Natural killer cell treated with Interleukin-12 subunit alpha and Interleukin-12 subunit beta and Interleukin-15 and Interleukin-18, amount 100 ng/mL, for 72 hours (primary cell): ENCODE measurements around the gene NFKB2. TPM values are rescaled to one million over a fixed set of nuclear protein-coding genes. Genes with fewer than 3 reads are reported as not detected.

ENCODE experiments used
- ATAC-seq, 2 donors: fragments of 150-1000 bp; cut with Tn5 transposase in 1 of 2; sonication (Bioruptor Pico), chemical (Tn5 transposase) in 1 of 2; 2 replicates each; pipeline ENCODE4 v1.10.0; 2021
- DNase-seq: peaks from one replicate; pipeline ENCODE4 v3.0.0; 2022; ENCODE audit warnings: low spot score
- H3K27ac Mint-ChIP-seq, 2 donors: 1 replicate in 1 of 2; 2 replicates in 1 of 2; pipeline ENCODE4 v1.8.0; 2022; ENCODE audit warnings: mixed read lengths in 2 of 2, mild to moderate bottlenecking in 1 of 2, moderate library complexity in 1 of 2
- H3K27me3 Mint-ChIP-seq, 2 donors: 1 replicate in 1 of 2; 2 replicates in 1 of 2; pipeline ENCODE4 v1.8.0; 2022; ENCODE audit warnings: mixed read lengths in 2 of 2
- H3K36me3 Mint-ChIP-seq: one replicate; pipeline ENCODE4 v1.8.0; 2022; ENCODE audit warnings: mixed read lengths
- H3K4me1 Mint-ChIP-seq, 2 donors: 1 replicate in 1 of 2; 2 replicates in 1 of 2; pipeline ENCODE4 v1.8.0; 2022; ENCODE audit warnings: low read depth in 2 of 2, mixed read lengths in 2 of 2, mild to moderate bottlenecking in 1 of 2
- H3K4me3 Mint-ChIP-seq: one replicate; pipeline ENCODE4 v1.8.0; 2022; ENCODE audit warnings: mixed read lengths
- H3K9me3 Mint-ChIP-seq: 2 replicates; pipeline ENCODE4 v1.8.0; 2022; ENCODE audit warnings: mixed read lengths
- total RNA-seq, 2 donors: library from RNA; stranded (reverse); gene quantifications; one replicate each; pipeline ENCODE4 v1.2.3, GENCODE V29; 2022

The NFKB2 gene
- total RNA-seq: 100 to 1,000 TPM; 370 to 522 TPM

DNA sequence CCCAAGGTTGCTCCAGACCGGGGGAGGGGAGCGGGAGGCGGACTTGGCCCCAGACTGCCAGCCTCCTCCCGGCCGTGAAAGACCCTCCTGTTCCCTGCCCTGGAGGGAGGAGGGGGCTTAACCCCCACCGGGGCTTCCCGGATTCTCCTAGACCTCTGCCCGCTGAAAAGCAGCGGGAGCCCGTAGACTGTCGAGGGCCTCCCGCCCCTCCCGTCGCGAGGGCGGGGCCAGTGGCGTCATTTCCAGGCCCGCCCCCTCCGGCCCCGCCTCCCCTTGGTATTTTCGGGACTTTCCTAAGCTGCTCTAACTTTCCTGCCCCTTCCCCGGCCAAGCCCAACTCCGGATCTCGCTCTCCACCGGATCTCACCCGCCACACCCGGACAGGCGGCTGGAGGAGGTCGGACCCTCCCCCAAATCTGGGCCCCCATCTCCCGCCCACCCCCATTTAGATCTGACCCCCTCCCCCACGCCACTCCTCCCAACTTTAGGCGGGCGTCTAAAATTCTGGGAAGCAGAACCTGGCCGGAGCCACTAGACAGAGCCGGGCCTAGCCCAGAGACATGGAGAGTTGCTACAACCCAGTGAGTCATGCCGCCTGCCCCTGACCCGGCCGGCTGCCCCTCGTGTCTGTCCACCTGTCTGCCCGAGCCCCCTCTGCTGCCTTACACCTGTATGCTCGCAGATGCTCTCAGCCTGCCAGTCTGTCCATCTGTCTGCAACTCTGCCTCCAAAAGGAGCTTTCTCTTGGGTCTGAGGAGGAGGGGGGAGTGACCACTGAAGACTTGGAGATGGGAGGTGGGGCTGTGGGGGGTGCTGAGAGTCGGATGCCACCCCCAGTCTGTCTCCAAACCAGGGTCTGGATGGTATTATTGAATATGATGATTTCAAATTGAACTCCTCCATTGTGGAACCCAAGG is at the start of gene NFKB2:
TSS of gene NFKB2 (plus strand) at position 306 of the 917 bp plus-strand sequence. CDS start at position 561, 255 bp downstream.
- Mint-ChIP-seq H3K4me3 (peak within 1 kb of the TSS; percentile 95), H3K27ac (peak within 1 kb of the TSS; percentile 95 to 99), H3K36me3 (peaks cover 7% of the 10 kb centered on the region), H3K27me3 (no peaks in the 10 kb centered on the region), H3K4me1 (peaks cover 45 to 56% of the 10 kb centered on the region in 2 donors), H3K9me3 (no peaks in the 10 kb centered on the region)
- ATAC-seq: peak; percentile 49 to 70
- peak; percentile 94 for DNase-seq

DNA sequence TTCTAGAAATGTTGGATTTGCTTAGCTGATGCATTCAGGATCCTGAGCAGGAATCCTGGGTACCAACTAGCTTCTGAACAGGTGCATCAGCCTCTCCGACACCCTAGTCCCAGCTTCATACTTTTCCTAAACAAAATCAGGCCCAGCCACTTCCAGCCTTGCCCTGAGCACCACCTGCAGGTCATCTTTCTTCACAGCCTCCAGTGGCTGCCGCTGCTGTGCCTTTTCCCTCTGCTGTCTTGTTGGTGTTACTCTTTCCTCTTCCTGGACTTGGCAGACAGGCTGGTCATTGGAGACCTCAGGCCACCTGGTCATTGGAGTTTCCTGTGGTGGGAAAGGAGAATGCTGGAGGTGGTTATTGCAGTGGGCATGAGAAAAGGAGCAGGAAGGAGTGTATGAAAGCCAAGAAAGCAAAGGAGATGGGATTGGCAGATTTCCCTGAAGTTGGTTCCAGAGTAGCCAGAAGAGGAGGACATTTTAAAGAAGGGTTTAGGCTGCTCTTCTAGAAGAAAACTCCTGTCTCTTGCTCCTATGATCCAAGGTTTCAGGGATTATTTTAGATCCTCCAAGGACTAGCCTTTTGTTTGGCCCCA is 48.2 kb upstream of the NFKB2 start:
- no peaks in the 10 kb centered on the region for H3K9me3 Mint-ChIP-seq
- peaks cover 4 to 11% of the 10 kb centered on the region in 2 donors for H3K4me1 Mint-ChIP-seq
- ATAC-seq (no peak), DNase-seq (no peak)
- no peak overlapping the region for H3K4me3 Mint-ChIP-seq
- H3K36me3 Mint-ChIP-seq: no peaks in the 10 kb centered on the region
- no peak overlapping the region for H3K27ac Mint-ChIP-seq
- H3K27me3 Mint-ChIP-seq: no peaks in the 10 kb centered on the region

DNA sequence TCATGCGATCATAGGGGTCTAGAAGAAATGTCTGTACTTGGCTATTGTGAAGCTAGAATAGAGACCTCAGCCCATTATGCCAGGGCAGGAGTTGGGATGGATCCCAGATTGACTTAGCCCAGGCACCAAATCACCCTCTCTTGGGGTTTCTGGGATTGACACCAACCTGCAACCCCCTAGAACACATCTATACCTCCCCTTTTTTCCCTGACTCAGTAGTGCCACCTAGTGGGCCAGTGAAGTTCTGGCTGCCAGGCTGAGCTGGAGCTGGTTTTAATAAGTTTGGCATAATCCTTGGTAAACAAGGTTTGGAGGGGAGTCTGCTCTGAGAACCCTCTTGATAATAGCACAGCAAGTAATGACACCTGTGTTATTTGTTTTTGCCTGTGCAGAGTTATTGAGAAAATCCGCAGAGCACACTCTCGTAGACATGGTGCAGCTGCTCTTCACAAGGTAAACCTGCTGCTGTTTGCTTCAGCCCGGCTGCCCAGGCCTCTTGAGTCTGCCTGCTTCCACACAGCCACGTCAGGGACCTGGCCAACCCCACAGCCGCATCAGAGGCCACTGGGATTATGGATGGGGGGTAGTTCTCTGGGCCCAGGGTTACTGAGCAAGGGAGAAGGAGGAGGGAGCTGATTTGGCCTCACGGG is 43.3 kb upstream of the NFKB2 start:
- H3K36me3 Mint-ChIP-seq: peaks cover 5% of the 10 kb centered on the region
- H3K27ac Mint-ChIP-seq: no peak overlapping the region
- peaks cover 0 to 14% of the 10 kb centered on the region in 2 donors for H3K4me1 Mint-ChIP-seq
- no peaks in the 10 kb centered on the region for H3K27me3 Mint-ChIP-seq
- ATAC-seq: peak; percentile 57 to 62
- DNase-seq: peak; percentile 66
- H3K9me3 Mint-ChIP-seq: no peaks in the 10 kb centered on the region
- H3K4me3 Mint-ChIP-seq: no peak overlapping the region

DNA sequence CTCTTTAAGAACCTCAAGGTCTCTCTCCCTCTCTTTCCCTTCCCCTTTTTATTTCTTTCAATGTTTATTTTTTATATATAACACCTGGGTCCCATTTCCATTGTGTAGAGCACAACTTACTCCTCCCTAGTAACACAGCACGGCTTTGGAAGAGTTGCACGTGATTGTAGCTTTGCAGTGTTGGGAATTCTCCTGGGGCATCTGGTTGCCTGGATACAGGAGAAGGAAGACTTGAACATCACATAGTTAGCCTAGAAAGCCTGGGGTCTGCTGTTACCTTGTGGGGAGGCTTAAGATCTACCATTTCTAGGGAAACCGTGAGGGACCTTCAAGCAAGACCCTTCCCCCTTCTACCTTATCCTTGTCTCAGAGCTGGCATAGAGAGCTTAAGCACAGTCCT is 41.1 kb upstream of the NFKB2 start:
- Mint-ChIP-seq H3K4me3 (no peak overlapping the region), H3K9me3 (no peaks in the 10 kb centered on the region), H3K27ac (no peak overlapping the region), H3K27me3 (no peaks in the 10 kb centered on the region), H3K4me1 (peaks cover 8 to 19% of the 10 kb centered on the region in 2 donors), H3K36me3 (peaks cover 15% of the 10 kb centered on the region)
- DNase-seq (no peak), ATAC-seq (no peak)

DNA sequence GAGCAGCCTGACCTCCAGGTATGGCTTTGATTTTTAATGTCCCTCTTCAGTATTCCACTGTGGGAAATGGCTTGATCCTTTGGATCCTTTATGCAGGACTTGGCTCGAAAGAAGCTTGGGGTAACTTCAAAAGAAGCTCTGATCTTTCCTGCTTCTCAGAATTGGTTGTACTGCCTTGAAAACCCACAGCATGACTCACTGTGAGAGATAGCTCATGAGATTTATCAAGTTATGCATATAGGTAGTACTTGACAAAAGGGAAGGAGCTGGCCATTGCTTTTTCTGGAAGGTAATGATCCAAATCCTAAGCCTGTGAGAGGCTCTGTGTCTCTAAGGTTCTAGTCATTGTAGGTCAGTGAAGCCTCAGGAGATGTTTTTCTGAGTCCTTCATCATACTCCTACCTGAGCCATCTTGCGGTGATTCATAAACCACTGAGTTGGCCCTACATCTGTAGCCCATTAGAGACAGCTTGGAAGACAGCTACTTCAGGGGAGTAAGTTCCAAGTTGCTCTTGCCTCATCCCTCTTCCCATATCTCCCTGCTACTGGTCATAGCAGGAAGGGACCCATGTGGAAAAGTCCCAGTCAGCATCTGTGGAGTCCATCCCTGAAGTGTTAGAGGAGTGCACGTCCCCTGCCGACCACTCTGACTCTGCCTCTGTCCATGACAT is 36.7 kb upstream of the NFKB2 start:
- H3K27ac Mint-ChIP-seq: peak overlapping the region in 1 of 2 donors; percentile 58
- H3K36me3 Mint-ChIP-seq: peaks cover 29% of the 10 kb centered on the region
- no peaks in the 10 kb centered on the region for H3K9me3 Mint-ChIP-seq
- ATAC-seq: peak in 1 of 2 donors; percentile 66
- peak overlapping the region; percentile 57 for H3K4me3 Mint-ChIP-seq
- H3K4me1 Mint-ChIP-seq: peaks cover 8 to 19% of the 10 kb centered on the region in 2 donors
- DNase-seq: no peak
- H3K27me3 Mint-ChIP-seq: no peaks in the 10 kb centered on the region

DNA sequence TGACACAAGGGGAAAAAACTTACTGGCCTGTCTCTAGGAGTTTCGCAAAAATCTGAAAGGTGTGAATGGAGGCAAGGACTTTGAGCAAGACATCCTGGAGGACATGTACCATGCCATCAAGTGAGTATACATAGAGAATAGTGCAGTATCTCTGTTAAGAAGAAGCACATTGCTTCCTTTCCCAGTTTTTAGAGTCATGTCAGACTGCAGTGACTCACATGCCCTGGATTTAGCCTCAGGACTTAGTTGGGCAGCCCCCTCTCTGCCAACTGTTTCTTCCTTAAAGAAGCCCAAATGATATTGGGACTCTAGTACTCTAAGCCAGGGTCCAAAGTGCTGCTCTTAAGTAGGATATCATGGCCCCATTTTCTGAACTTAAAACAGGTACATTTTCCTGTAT is 28.1 kb upstream of the NFKB2 start:
- no peaks in the 10 kb centered on the region for H3K9me3 Mint-ChIP-seq
- H3K36me3 Mint-ChIP-seq: peaks cover 41% of the 10 kb centered on the region
- H3K27me3 Mint-ChIP-seq: no peaks in the 10 kb centered on the region
- peaks cover 0 to 9% of the 10 kb centered on the region in 2 donors for H3K4me1 Mint-ChIP-seq
- no peak for ATAC-seq
- H3K27ac Mint-ChIP-seq: no peak overlapping the region
- H3K4me3 Mint-ChIP-seq: no peak overlapping the region
- no peak for DNase-seq

DNA sequence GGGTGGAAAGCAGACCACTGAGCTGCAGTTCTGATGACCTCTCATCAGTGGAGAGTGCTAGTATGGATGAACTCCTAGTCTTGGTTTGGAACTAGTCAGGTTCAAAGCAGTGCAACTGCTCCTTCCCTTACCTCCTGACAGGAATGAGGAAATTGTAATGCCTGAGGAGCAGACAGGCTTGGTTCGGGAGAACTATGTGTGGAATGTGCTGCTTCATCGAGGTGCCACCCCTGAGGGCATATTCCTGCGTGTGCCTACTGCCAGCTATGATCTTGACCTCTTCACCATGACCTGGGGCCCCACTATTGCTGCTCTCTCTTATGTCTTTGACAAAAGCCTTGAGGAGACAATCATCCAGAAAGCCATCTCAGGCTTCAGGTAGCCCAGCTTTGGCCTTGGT is 27.4 kb upstream of the NFKB2 start:
- Mint-ChIP-seq H3K36me3 (peaks cover 37% of the 10 kb centered on the region), H3K4me1 (peaks cover 0 to 9% of the 10 kb centered on the region in 2 donors), H3K27ac (no peak overlapping the region), H3K4me3 (no peak overlapping the region), H3K27me3 (no peaks in the 10 kb centered on the region), H3K9me3 (no peaks in the 10 kb centered on the region)
- DNase-seq: no peak
- ATAC-seq: no peak

DNA sequence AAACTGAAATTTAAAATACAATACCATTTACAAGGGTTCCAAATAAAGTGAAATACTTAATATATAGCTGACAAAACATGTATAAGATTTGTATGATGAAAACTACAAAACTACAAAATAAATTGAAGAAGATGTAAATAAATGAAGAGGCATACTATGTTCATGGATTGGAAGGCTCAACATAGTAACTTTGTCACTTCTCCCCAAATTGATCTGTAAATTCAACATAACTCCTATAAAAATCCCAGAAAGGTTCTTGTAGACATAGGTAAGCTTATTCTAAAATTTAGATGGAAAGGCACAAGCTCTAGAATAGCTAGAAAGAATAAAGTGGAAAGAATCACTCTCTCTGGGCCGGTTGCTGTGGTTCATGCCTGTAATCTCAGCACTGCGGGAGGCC is 24.2 kb upstream of the NFKB2 start:
- H3K36me3 Mint-ChIP-seq: peaks cover 23% of the 10 kb centered on the region
- DNase-seq (no peak), ATAC-seq (no peak)
- H3K27me3 Mint-ChIP-seq: no peaks in the 10 kb centered on the region
- peaks cover 0 to 9% of the 10 kb centered on the region in 2 donors for H3K4me1 Mint-ChIP-seq
- H3K9me3 Mint-ChIP-seq: no peaks in the 10 kb centered on the region
- no peak overlapping the region for H3K4me3 Mint-ChIP-seq
- no peak overlapping the region for H3K27ac Mint-ChIP-seq

DNA sequence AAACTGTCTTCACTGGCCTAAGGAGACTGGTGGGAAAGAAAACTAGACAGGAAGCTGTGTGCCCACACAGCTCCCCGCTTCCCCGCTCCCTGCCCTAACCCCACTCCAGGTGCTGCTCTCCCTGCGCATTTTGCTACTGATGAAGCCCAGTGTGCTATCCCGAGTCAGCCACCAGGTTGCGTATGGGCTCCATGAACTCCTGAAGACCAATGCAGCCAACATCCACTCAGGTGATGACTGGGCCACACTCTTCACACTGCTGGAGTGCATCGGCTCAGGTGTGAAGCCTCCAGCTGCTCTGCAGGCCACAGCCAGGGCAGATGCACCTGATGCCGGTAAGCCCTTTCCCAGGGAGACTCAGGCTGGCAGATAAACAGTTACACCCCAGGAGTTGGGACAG is 20.3 kb upstream of the NFKB2 start:
- Mint-ChIP-seq H3K4me1 (peaks cover 0 to 6% of the 10 kb centered on the region in 2 donors), H3K4me3 (no peak overlapping the region), H3K36me3 (peaks cover 3% of the 10 kb centered on the region), H3K27me3 (no peaks in the 10 kb centered on the region), H3K9me3 (no peaks in the 10 kb centered on the region), H3K27ac (no peak overlapping the region)
- ATAC-seq (peak in 1 of 2 donors; percentile 4), DNase-seq (no peak)

DNA sequence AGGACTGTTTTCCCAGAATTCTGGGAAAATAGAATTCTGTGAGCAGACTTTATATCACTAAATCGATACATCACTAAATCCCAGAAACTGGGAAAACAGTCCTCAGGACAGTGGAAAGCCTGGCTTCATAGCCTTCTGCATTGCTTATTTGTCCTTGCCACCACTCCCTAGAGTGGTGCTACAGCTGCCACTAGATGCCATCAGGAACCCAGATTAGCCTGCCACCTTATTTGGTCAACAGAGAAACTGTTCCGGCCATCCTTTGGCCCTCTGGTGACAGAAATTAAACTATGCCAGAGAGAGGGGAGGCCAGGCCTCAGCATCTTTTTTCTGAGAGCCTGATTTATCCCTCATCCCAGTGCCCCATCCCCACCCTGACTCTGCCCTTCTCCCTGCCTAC is 19.6 kb upstream of the NFKB2 start:
- Mint-ChIP-seq H3K36me3 (no peaks in the 10 kb centered on the region), H3K9me3 (no peaks in the 10 kb centered on the region), H3K4me3 (no peak overlapping the region), H3K27me3 (no peaks in the 10 kb centered on the region), H3K4me1 (peaks cover 0 to 6% of the 10 kb centered on the region in 2 donors), H3K27ac (no peak overlapping the region)
- ATAC-seq (no peak), DNase-seq (no peak)

DNA sequence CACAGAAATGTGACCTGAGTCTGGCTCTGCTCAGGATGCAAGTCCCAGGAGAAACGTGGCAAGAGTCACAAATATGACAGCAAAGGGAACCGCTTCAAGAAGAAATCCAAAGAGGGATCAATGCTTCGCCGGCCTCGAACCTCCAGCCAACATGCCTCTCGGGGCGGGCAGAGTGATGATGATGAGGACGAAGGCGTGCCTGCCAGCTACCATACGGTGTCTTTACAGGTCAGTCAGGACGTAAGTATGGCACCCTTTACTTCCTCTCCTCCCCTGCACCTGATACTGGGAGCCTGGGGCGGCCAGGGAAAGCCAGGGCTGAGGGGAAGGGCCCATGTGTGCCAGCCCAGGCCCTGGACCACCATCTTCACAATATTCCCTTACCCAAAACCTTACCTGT is 18.6 kb upstream of the NFKB2 start:
- Mint-ChIP-seq H3K36me3 (no peaks in the 10 kb centered on the region), H3K27ac (peak overlapping the region in 1 of 2 donors; percentile 67), H3K4me1 (peaks cover 0 to 6% of the 10 kb centered on the region in 2 donors), H3K27me3 (no peaks in the 10 kb centered on the region), H3K4me3 (no peak overlapping the region), H3K9me3 (no peaks in the 10 kb centered on the region)
- ATAC-seq (no peak), DNase-seq (no peak)

DNA sequence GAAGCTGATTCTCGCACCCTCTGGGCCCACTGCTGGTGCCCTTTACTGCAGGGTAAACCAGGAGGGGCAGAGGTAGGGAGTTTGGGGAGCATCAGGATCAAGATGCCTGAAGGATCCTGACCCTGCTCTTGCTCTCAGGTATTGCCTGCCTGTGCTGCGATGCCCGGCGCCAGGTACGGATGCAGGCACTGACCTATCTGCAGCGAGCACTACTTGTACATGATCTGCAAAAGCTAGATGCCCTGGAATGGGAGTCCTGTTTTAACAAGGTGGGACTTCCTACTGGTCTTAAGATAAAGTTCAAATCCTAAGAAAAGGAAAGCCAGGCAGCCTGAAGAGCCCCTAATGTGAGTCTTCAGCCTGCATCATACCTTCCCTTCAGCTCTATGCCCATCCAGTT is 16.1 kb upstream of the NFKB2 start:
- no peak for ATAC-seq
- H3K4me3 Mint-ChIP-seq: no peak overlapping the region
- DNase-seq: no peak
- H3K9me3 Mint-ChIP-seq: no peaks in the 10 kb centered on the region
- H3K4me1 Mint-ChIP-seq: peaks cover 5 to 13% of the 10 kb centered on the region in 2 donors
- H3K27ac Mint-ChIP-seq: peak overlapping the region in 1 of 2 donors; percentile 74
- no peaks in the 10 kb centered on the region for H3K36me3 Mint-ChIP-seq
- no peaks in the 10 kb centered on the region for H3K27me3 Mint-ChIP-seq

DNA sequence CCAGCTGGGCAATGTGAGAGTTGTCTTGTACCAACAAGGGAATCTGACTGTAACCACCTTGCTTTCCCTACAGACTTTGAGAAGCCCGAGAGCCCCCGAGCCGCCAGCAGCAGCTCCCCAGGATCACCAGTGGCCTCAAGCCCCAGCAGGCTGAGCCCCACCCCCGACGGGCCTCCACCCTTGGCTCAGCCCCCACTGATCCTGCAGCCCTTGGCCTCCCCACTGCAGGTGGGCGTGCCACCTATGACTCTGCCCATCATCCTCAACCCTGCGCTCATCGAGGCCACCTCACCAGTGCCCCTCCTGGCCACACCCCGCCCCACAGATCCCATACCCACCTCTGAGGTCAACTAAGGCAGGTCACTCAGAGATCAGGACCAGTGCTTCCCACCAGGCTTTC is 13.5 kb upstream of the NFKB2 start:
- DNase-seq (no peak), ATAC-seq (no peak)
- H3K9me3 Mint-ChIP-seq: no peaks in the 10 kb centered on the region
- H3K4me1 Mint-ChIP-seq: peaks cover 5 to 20% of the 10 kb centered on the region in 2 donors
- no peak overlapping the region for H3K27ac Mint-ChIP-seq
- no peaks in the 10 kb centered on the region for H3K27me3 Mint-ChIP-seq
- H3K36me3 Mint-ChIP-seq: no peaks in the 10 kb centered on the region
- H3K4me3 Mint-ChIP-seq: no peak overlapping the region
